ENCODE data around the gene ADGRA1.

The ADGRA1 gene

DNA sequence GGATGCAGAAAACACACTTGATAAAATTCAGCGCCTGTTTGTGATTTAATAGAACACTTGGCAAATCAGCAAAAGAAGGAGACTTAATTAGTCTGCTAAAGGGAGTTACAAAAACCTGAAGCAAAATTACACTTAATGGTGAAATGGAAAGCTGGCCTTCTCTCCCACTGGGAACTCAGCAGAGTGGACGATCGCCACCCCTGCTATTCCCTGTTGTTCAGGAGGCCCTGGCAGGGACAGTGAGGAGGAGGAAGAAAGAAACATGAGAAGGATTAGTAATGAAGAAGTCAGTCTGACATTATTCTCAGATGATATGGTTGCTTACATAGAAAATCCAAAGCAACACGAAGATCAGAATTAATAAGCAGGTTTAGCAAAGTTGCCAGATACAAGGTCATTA lies 66.7 kb downstream of the ADGRA1 start:
- no peak for DNase-seq

GRCh38 chr10:133154996-133155778 lies 67.5 kb downstream of the ADGRA1 start:
- DNase-seq: no peak

DNA sequence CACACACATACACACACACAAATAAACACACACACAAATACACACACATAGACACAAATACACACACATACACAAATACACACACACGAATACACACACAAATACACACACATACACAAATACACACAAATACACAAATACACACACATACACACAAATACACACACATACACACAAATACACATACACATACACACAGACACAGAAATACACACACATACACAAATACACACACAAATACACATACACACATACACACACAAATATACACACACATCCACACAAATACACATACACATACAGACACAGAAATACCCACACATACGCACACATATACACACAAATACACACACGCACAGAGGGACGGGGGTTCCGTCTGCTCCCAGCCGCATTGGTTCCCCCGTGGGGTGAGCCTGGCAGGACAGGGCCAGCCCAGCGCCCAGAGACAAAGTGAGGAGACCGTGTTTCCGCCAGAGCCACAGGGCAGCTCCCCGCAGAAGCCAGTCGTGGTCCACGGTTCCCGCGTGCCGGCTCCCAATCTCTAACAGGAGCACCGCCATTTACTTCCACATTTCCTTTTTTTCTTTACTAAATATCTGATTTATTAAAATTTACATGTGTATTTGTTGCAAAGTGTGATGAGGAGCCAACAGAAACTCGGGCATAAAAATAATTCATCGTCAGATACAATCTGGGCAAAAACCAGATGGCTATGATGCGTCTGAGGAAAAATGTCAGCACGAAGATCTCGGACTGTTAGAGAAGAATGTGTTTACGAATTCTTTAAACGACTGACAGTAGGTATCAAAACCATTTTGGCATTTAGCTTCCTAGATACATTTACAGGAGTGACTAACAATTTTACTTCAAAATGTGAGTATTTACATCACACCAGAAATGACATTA lies 69.2 kb downstream of the ADGRA1 start:
- DNase-seq: no peak

GRCh38 chr10:133157662-133158436 lies 70.1 kb downstream of the ADGRA1 start:
- peak; percentile 43 for DNase-seq

- no peak for DNase-seq
Observed at GRCh38 chr10:133158437-133158755, 70.7 kb downstream of the ADGRA1 start.

GRCh38 chr10:133158756-133159610 lies 71.3 kb downstream of the ADGRA1 start:
- peak; percentile 53 for DNase-seq

DNA sequence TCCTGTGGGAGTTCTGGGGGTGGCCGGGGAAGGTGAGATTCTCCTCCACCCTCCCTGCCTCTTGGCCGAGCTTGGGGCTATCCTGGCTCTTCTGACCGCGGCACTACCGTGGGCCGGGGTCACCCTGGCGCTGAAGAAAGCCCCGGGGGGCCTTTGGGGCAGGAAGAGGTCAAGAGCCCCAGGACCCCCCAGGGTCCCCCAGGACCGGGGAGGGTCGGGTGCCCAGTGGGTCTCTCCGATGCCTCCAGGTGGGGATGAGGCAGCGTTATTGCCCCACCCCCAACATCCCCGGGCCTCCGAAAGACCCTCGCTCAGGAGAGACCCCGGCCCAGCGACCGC lies 71.9 kb downstream of the ADGRA1 start:
- DNase-seq: no peak

- peak; percentile 71 for DNase-seq
Observed at GRCh38 chr10:133159950-133160825, 72.5 kb downstream of the ADGRA1 start, which contains the start of gene KNDC1. KNDC1 (plus strand) TSS chr10:133160219; CDS start chr10:133160468, 249 bp downstream.

GRCh38 chr10:133160826-133161471 lies 73.2 kb downstream of the ADGRA1 start:
- no peak for DNase-seq

GRCh38 chr10:133161486-133162109 lies 73.9 kb downstream of the ADGRA1 start:
- peak; percentile 42 for DNase-seq

DNA sequence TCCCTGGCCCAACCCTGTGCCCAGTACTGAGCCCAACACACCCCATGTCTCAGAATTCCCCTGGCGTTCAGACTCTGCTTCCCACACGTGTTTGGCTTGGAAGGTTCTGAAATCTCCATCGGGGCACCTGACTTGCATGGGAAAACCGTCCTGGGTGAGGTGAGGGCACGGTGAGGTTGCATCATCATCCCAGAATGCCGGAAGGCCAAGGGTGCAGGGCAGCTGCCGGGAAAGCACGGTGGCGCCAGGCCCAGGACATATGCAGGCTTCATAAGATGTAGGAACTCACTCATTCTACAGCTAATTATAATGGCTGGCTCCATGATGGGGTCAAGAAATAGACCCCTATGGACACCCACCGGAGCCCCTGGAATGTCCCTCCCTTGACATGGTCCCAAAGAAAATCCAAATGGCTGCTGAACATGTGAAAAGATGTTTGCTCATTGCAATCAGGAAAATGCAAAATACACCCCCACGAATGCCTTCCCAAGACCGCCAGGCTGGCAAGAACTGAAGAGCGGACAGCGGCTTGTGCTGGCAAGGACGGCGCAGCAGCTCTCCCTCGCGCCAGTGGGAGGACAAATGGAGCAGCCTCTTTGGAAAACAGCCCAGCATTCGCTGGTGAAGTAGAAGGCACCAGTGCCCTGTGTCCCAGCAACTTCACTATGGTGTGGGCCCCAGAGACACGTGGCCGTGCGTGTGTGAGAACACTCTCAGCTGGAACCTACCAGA lies 74.6 kb downstream of the ADGRA1 start:
- peak; percentile 44 for DNase-seq

DNA sequence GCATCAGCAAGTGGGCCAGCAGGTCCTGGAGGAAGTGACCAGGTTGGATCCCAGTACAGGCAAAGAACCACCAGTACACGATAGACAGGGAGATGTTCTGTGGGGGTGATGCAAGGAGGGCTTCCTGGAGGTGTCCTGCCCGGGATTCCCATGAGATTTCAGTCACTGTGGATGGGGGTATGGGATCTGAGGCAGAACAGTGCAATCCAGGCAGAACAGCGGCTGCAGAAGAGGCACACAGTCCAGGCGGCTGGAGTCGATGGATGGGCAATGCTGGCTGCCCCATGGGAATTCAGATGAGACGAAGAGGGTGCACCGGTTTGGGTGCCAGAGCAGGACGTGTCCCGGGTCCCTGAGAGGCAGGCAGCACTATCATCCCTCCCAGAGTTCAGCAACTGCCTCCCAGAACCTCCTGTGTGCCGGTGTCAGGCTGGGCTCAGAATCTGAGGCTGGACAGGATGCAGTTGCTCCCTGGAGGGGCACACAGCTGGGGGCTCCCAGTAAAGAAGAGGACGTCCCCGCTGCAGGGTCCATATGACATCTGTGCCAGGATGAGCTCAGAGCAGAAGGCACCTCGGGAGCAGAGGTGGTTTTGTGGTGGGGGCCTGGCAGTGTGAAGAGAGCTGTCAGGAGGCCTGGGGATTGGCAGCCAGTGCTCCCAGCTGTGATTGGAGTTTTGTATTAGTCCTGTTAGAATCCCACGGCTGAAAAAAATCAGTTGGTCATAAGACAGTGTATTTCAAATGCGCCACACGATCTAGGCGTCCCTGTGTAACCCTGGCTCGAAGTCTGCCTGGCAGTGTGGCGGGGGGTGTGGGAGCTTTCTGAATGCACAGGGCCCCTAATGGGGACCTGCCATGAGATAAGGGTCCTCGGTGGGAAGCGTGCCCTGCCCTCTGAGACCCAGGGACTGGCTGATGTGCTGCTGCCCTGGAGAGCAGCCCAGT lies 75.5 kb downstream of the ADGRA1 start:
- no peak for DNase-seq

- DNase-seq: no peak
Observed at GRCh38 chr10:133163889-133164815, 76.4 kb downstream of the ADGRA1 start.

DNA sequence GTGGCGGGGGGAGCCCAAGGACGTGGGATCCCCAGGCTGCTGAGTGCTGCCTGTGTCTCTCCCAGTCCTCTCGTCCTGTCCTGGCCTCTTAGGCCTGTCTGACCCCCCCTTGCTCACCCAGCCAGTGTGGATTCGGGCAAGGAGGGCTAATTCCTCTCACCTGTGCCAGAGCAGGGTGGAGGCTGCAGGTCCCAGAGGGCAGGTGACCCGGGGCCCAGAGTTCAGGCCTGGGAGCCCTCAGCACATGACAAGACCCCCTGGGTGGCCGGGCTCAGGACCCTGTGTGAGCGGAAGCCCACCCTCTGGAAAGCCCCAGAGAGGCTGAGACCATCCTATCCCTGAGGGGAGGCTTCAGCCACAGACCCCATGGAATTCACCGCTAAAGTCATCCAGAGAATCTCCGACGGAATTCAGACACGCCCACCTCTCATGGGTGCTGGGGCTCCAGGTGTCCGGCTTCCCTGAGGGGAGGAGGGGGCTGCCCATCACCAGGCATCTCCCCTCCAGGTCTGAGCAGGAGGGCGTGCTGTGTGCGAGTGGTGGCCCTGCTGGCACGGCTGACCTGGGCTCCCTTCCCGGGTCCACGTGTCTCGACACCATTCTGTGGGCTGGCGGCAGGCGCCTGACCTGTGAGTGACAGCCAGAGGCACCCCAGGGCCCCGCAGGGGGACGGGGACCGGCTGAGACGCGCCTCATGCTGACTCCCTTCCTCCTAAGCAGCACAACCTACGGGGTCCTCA lies 77.3 kb downstream of the ADGRA1 start:
- no peak for DNase-seq

GRCh38 chr10:133165556-133166503 lies 78.1 kb downstream of the ADGRA1 start:
- DNase-seq: no peak

All from activated CD8-positive, alpha-beta memory T cell treated with anti-CD3 and anti-CD28 coated beads for 24 hours (primary cell).